Gastroesophageal sphincter (tissue), 4 donors: ENCODE data around the gene FBXO22. TPM values are rescaled to one million over a fixed set of nuclear protein-coding genes. Genes with fewer than 3 reads are reported as not detected.
A peak's percentile ranks its signal among the peaks of the same experiment; 100 is the strongest.

Source experiments
- ATAC-seq: fragments of 150-250 bp; one replicate; pipeline ENCODE4 v1.9.1; 2016; ENCODE audit warnings: mild to moderate bottlenecking, moderate library complexity
- H3K27ac ChIP-seq, 4 donors: fragments of 200-600 bp; sonication (generic) in 3 of 4; 1 replicate in 3 of 4; 2 replicates in 1 of 4; pipeline ENCODE4 v1.5.1; 2016 to 2019
- H3K27me3 ChIP-seq: fragments of 200-600 bp; sonication (generic); one replicate; pipeline ENCODE4 v1.5.1; 2019
- H3K36me3 ChIP-seq, 2 donors: fragments of 200-600 bp; sonication (generic); one replicate each; pipeline ENCODE4 v1.5.1; 2019; ENCODE audit warnings: control low read depth in 1 of 2
- H3K4me1 ChIP-seq, 3 donors: fragments of 200-600 bp; sonication (generic); 1 replicate in 2 of 3; 2 replicates in 1 of 3; pipeline ENCODE4 v1.5.1; 2016 to 2019; ENCODE audit warnings: control low read depth in 2 of 3
- H3K4me3 ChIP-seq, 2 donors: fragments of 200-600 bp; sonication (generic); one replicate each; pipeline ENCODE4 v1.5.1; 2019; ENCODE audit warnings: mild to moderate bottlenecking in 1 of 2, moderate library complexity in 1 of 2
- H3K9me3 ChIP-seq, 3 donors: fragments of 200-600 bp; sonication (generic); one replicate each; pipeline ENCODE4 v1.5.1; 2017 to 2019; ENCODE audit warnings: control low read depth in 2 of 3
- EP300 ChIP-seq: sonication (generic); formaldehyde crosslinking; IDR thresholded peaks from one replicate; pipeline ENCODE4 v1.6.1; 2017; ENCODE audit warnings: antibody characterized with exemption, mild to moderate bottlenecking
- POLR2A ChIP-seq, 2 donors: fragments of 450-650 bp; IDR thresholded peaks; one replicate each; pipeline ENCODE4 v1.6.1; 2017; ENCODE audit warnings: antibody characterized with exemption in 2 of 2, mild to moderate bottlenecking in 2 of 2, moderate library complexity in 1 of 2
- POLR2AphosphoS5 ChIP-seq: sonication (generic); formaldehyde crosslinking; IDR thresholded peaks from one replicate; pipeline ENCODE4 v1.6.1; 2017; ENCODE audit warnings: antibody characterized with exemption
- WGBS, 2 donors: methylation state at CpG; one replicate each; pipeline ENCODE4 v1.1.5; 2018; ENCODE audit warnings: low coverage in 1 of 2; 5-methylcytosine and 5-hydroxymethylcytosine counted together
- total RNA-seq, 4 donors: library from RNA; depleted of rRNA; stranded (reverse); fragments of >200 nt; gene quantifications; one replicate each; pipeline ENCODE4 v1.1.0, GENCODE V29; 2016
- TF ChIP-seq, protein P1 (sequence below), 4 experiments: fragments of 200-600 bp in 2 of 4; fragments of 450-650 bp in 2 of 4; sonication (generic) in 1 of 4; IDR thresholded peaks; one replicate each; pipeline ENCODE4 v1.5.1; 2017 to 2019; ENCODE audit warnings: antibody characterized with exemption in 4 of 4, mild to moderate bottlenecking in 2 of 4, moderate library complexity in 2 of 4

Gene FBXO22
- total RNA-seq, 4 donors from 2014 or later = 12.9 to 25.5 (median 19.1) TPM

DNA sequence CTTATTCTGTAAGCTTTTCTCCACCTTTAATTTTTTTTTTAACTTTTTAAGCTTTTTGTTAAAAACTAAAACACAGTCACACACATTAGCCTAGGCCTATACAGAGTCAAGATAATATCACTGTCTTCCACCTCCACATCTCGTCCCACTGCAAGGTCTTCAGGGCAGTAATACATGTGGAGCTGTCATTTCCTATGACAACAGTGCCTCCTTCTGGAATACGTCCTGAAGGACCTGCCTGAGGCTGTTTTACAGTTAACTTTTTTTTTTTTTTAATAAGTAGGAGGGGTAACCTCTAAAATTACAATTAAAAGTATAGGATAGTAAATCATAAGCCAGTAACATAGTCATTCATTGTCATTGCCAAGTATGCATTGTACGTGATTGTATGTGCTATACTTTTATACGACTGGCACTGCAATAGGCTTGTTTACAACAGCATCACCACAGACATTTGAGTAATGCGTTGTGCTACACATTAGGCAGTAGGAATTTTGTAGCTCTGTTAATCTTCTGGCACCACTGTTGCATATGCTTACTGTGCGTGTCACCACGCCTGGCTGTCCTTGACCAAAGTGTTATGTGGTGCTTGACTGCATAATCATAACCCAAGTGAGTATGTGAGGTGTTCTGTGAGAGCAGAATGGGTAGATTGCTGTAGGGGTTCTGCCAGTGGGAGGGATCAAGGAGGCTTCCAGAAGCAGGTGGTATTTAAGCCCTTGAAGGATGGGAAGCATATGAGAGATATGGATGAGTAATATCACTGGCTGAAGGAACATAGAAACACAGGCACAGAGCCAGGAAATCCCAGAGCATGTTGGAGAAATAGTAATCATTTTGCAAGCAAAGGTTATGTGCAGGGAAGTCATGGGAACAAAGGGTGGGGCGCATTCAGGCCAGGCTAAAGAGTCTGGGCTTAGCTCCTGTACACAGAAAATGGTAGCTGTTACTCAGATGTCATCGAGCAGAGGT, 18.3 kb downstream of the FBXO22 start:
- ATAC-seq = peak; percentile 76
- H3K27ac ChIP-seq = no peak overlapping the region
- H3K4me1 ChIP-seq = peaks cover 0 to 21% (median 8%) of the 10 kb centered on the region in 3 donors
- H3K27me3 ChIP-seq = no peaks in the 10 kb centered on the region
- WGBS, 2 donors = 64 to 77% methylated on average over 8 to 9 of the region's 9 CpGs
- H3K4me3 ChIP-seq = no peak overlapping the region
- peaks cover 0 to 42% of the 10 kb centered on the region in 2 donors for H3K36me3 ChIP-seq
- no peak for TF ChIP-seq EP300
- TF ChIP-seq, protein P1, sequence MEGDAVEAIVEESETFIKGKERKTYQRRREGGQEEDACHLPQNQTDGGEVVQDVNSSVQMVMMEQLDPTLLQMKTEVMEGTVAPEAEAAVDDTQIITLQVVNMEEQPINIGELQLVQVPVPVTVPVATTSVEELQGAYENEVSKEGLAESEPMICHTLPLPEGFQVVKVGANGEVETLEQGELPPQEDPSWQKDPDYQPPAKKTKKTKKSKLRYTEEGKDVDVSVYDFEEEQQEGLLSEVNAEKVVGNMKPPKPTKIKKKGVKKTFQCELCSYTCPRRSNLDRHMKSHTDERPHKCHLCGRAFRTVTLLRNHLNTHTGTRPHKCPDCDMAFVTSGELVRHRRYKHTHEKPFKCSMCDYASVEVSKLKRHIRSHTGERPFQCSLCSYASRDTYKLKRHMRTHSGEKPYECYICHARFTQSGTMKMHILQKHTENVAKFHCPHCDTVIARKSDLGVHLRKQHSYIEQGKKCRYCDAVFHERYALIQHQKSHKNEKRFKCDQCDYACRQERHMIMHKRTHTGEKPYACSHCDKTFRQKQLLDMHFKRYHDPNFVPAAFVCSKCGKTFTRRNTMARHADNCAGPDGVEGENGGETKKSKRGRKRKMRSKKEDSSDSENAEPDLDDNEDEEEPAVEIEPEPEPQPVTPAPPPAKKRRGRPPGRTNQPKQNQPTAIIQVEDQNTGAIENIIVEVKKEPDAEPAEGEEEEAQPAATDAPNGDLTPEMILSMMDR (IDR thresholded peaks at IDR 0.05) = peak in 3 of 4 experiments; percentile 5 to 32 (median 7)
- no peak for TF ChIP-seq POLR2A (IDR thresholded peaks at IDR 0.05)
- TF ChIP-seq POLR2AphosphoS5 = no peak
- no peaks in the 10 kb centered on the region for H3K9me3 ChIP-seq

DNA sequence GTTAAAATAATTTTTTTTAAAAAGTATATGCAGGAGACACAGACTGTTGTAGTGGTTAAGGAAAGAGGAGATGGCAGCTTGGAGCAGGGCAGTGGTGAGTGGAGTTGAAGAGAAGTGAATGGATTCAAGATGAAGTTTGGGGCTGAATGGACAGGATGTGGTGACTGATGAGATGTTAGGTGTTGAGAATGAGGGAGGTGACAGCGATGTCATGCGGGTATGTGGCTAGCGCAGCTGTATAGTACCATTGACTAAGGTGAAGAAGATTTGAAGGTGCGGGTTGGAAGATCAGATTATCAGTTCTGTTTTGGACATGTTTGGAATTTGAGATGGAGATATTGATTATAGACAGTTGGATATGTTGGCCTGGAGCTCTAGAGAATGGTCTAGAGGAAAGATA, 20.1 kb downstream of the FBXO22 start:
- TF ChIP-seq POLR2A (IDR thresholded peaks at IDR 0.05) (no peak), EP300 (no peak), POLR2AphosphoS5 (no peak)
- TF ChIP-seq, protein P1 (IDR thresholded peaks at IDR 0.05) = no peak
- Histone ChIP-seq H3K27ac (no peak overlapping the region), H3K27me3 (no peaks in the 10 kb centered on the region), H3K9me3 (no peaks in the 10 kb centered on the region), H3K36me3 (peaks cover 0 to 34% of the 10 kb centered on the region in 2 donors), H3K4me3 (no peak overlapping the region), H3K4me1 (peaks cover 0 to 21% (median 8%) of the 10 kb centered on the region in 3 donors)
- ATAC-seq = no peak
- 94 to 98% methylated on average over 4 of the region's 4 CpGs for WGBS, 2 donors

DNA sequence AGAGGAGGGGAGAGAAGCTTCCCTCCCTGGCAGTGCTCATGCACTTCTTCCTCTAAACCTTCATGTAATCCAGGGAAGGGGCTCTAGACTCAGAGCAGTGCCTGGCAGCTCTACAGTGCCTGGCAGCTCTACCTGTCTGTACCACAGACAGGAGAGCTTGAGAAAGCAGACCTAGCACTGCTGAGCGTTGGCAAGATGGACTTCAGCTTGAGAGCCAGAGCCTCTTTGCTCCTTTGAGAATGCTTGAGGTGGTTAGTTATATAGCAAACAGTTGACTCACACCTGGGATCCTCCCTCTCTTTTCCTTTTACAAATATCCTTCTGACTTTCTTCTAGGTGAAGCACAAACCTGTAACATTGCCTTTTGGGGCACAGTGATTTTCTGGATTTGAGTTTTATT, 20.9 kb downstream of the FBXO22 start:
- peaks cover 0 to 21% (median 8%) of the 10 kb centered on the region in 3 donors for H3K4me1 ChIP-seq
- 100% methylated on average over 1 of the region's 1 CpG; no CpG with 5 or more reads in 1 of the 2 donors for WGBS, 2 donors
- TF ChIP-seq EP300 (no peak), POLR2A (IDR thresholded peaks at IDR 0.05) (no peak), POLR2AphosphoS5 (no peak)
- TF ChIP-seq, protein P1 (IDR thresholded peaks at IDR 0.05) = no peak
- H3K4me3 ChIP-seq = no peak overlapping the region
- no peaks in the 10 kb centered on the region for H3K27me3 ChIP-seq
- H3K36me3 ChIP-seq = peaks cover 0 to 30% of the 10 kb centered on the region in 2 donors
- no peaks in the 10 kb centered on the region for H3K9me3 ChIP-seq
- no peak for ATAC-seq
- no peak overlapping the region for H3K27ac ChIP-seq

DNA sequence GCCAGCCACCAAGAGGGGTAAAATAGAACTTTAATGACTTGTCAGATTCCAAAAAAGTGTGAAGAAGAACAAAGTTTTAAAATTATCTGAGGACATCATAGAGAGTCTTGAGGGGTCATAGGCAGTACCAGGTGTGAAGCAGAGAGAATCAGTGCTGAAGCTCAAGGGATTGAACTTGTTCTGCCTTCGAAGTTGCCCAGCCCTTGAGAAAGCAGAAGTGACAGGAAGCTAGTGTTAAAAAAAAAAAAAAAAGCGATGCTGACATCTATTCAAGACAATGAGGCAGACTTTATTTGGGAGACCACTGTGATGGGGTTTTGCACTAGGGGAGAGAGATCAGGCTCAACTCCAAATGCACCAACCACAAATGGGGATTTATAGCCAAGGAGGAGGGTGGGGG, 21.8 kb downstream of the FBXO22 start:
- Histone ChIP-seq H3K4me1 (peaks cover 0 to 21% (median 8%) of the 10 kb centered on the region in 3 donors), H3K9me3 (no peaks in the 10 kb centered on the region), H3K36me3 (peaks cover 0 to 30% of the 10 kb centered on the region in 2 donors), H3K27me3 (no peaks in the 10 kb centered on the region), H3K4me3 (no peak overlapping the region), H3K27ac (no peak overlapping the region)
- 67 to 74% methylated on average over 1 to 2 of the region's 2 CpGs for WGBS, 2 donors
- ATAC-seq = no peak
- TF ChIP-seq POLR2A (IDR thresholded peaks at IDR 0.05) (no peak), POLR2AphosphoS5 (no peak), EP300 (no peak)
- TF ChIP-seq, protein P1 (IDR thresholded peaks at IDR 0.05) = no peak
